ENCODE results near the gene SLC15A4. TPM values are rescaled to one million over a fixed set of nuclear protein-coding genes. Genes with fewer than 3 reads are reported as not detected.
A peak's percentile ranks its signal among the peaks of the same experiment; 100 is the strongest.

Gene SLC15A4
- total RNA-seq (10 to 100 TPM in 2 of 5 donors, 1 to 10 TPM in 2, under 1 TPM in 1; 0.89 to 37.8 (median 2.3) TPM), polyA plus RNA-seq (1 to 10 TPM; 3.7 to 9.3 (median 4.7) TPM)
- long read RNA-seq, donor 1, partial matches to known transcripts = 0 of 3 reads
- long read RNA-seq, donor 1, other reads (novel, unspliced or antisense) = 0 of 3 reads
- long read RNA-seq, donor 2, transcript SLC15A4-201 (8 exons, 2,779 nt) = major isoform, 5 of 8 reads
- long read RNA-seq, donor 2, partial matches to known transcripts = 0 of 8 reads
- long read RNA-seq, donor 2, other reads (novel, unspliced or antisense) = 0 of 8 reads
- long read RNA-seq, donor 3, partial matches to known transcripts = 0 of 2 reads
- long read RNA-seq, donor 3, other reads (novel, unspliced or antisense) = 0 of 2 reads
- long read RNA-seq, donor 4, partial matches to known transcripts = 0 of 2 reads
- long read RNA-seq, donor 4, other reads (novel, unspliced or antisense) = 0 of 2 reads
- long read RNA-seq, donor 5, transcript SLC15A4-201 (8 exons, 2,779 nt) = major isoform, 5 of 6 reads
- long read RNA-seq, donor 5, partial matches to known transcripts = 0 of 6 reads
- long read RNA-seq, donor 5, other reads (novel, unspliced or antisense) = 0 of 6 reads
- long read RNA-seq, donor 6, transcript SLC15A4-201 (8 exons, 2,779 nt) = major isoform, 7 of 9 reads
- long read RNA-seq, donor 6, partial matches to known transcripts = 0 of 9 reads
- long read RNA-seq, donor 6, other reads (novel, unspliced or antisense) = 0 of 9 reads
- long read RNA-seq, donor 7, partial matches to known transcripts = 0 of 6 reads
- long read RNA-seq, donor 7, other reads (novel, unspliced or antisense) = 0 of 6 reads
- long read RNA-seq, donor 8, partial matches to known transcripts = 0 of 4 reads
- long read RNA-seq, donor 8, other reads (novel, unspliced or antisense) = 0 of 4 reads
- long read RNA-seq, donor 9 = 0 reads
- long read RNA-seq, donor 10, partial matches to known transcripts = 0 of 2 reads
- long read RNA-seq, donor 10, other reads (novel, unspliced or antisense) = 0 of 2 reads

DNA sequence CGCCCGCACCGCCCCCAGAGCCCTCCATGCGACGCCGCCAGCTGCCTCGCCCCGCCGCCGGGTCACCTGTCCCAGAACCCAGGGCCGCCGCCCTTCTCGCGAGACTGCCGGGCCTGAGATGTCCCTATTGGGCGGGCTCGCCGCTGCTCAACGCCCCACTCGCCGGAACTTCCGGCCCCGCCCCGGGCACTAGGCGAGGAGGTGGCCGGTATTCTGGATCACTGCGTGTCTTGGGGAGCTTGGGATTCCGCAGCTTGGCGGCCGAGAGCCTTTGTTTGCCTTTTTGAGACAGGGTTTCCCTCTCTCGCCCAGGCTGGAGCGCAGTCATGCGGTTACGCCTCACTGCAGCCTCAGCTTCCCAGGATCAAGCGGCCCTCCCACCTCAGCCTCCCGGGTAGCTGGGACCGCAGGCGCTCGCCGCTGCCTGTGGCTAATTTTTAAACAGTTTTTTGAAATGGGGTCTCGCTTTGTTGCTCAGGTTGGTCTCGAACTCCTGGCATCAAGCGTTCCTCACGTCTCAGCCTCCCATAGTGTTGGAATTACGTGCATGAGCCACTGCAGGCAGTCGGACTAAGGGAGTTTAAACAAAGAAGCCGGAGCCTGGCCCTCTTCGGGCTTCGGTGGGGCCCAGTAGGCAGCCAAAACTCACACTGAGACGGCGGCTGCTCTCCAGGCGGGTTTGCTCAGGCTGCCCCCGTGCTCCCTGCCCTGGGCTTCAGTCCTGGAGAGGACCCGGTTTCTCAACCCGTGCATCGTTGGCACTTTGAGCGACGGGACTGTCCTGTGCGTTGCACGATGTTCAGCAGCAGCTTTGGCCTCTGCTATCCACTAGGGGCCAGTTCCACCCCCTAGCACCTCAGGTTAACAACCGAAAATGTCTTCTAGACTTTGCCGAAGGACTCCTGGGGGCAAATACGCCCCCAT, at the start of gene SLC15A4:
Gene SLC15A4 (minus strand): TSS at position 43 of the 924 bp plus-strand sequence. CDS start 15 bp downstream, at position 28.
- peaks cover 0 to 9% (median 6%) of the 10 kb centered on the region in 4 donors for H3K9me3 ChIP-seq
- peaks cover 0 to 10% (median 3%) of the 10 kb centered on the region in 4 donors for H3K36me3 ChIP-seq
- peak; percentile 69 to 98 (median 92) for TF ChIP-seq POLR2AphosphoS5 (IDR thresholded peaks at IDR 0.05)
- TF ChIP-seq POLR2A (IDR thresholded peaks at IDR 0.05) = peak in 1 of 4 donors; percentile 59
- TF ChIP-seq, protein P1, sequence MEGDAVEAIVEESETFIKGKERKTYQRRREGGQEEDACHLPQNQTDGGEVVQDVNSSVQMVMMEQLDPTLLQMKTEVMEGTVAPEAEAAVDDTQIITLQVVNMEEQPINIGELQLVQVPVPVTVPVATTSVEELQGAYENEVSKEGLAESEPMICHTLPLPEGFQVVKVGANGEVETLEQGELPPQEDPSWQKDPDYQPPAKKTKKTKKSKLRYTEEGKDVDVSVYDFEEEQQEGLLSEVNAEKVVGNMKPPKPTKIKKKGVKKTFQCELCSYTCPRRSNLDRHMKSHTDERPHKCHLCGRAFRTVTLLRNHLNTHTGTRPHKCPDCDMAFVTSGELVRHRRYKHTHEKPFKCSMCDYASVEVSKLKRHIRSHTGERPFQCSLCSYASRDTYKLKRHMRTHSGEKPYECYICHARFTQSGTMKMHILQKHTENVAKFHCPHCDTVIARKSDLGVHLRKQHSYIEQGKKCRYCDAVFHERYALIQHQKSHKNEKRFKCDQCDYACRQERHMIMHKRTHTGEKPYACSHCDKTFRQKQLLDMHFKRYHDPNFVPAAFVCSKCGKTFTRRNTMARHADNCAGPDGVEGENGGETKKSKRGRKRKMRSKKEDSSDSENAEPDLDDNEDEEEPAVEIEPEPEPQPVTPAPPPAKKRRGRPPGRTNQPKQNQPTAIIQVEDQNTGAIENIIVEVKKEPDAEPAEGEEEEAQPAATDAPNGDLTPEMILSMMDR (IDR thresholded peaks at IDR 0.05) = no peak
- TF ChIP-seq EP300 (IDR thresholded peaks at IDR 0.05) = no peak
- H3K27me3 ChIP-seq = no peaks in the 10 kb centered on the region
- WGBS, 5 donors = 4 to 7% (median 5%) methylated on average over 52 to 63 of the region's 63 CpGs
- peak within 1 kb of the TSS; percentile 87 to 99 (median 92) for H3K4me3 ChIP-seq
- H3K27ac ChIP-seq = peak within 1 kb of the TSS; percentile 78 to 96 (median 88)
- peaks cover 23 to 51% (median 40%) of the 10 kb centered on the region in 4 donors for H3K4me1 ChIP-seq
- peak; percentile 97 to 98 for DNase-seq
- intact Hi-C loops (cut with DNase I; ENCODE audit: low total_unique reads) = no loop called here

DNA sequence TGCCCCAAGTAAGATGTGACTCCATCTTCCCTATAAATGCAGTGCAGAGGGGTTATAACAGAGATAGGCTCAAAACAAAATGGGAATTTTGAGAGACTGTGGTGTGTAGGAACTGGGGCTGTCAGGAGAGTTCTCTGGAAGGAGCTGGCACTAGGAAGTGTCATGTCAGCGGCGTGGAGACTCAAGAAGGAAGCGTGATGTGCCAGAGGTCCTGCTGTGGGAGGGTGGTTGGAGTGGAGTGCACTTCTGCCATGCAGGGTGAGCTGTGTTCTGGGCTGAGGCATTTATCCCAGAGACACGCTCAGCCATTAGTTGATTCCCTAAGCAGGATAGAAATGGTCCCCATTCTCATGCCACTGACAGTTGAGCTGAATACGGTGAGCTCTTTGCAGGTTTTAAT, 48.5 kb upstream of the SLC15A4 start:
- intact Hi-C loops (cut with DNase I; ENCODE audit: low total_unique reads) = no loop called here
- no peak for TF ChIP-seq POLR2A (IDR thresholded peaks at IDR 0.05)
- no peak for TF ChIP-seq EP300 (IDR thresholded peaks at IDR 0.05)
- TF ChIP-seq POLR2AphosphoS5 (IDR thresholded peaks at IDR 0.05) = no peak
- TF ChIP-seq, protein P1 (IDR thresholded peaks at IDR 0.05) = no peak
- Histone ChIP-seq H3K36me3 (no peaks in the 10 kb centered on the region), H3K27me3 (no peaks in the 10 kb centered on the region), H3K4me1 (no peaks in the 10 kb centered on the region), H3K4me3 (no peak overlapping the region), H3K27ac (no peak overlapping the region), H3K9me3 (peaks cover 0 to 24% (median 20%) of the 10 kb centered on the region in 4 donors)
- DNase-seq = no peak
- WGBS, 5 donors = 76 to 90% (median 86%) methylated on average over 5 of the region's 5 CpGs

DNA sequence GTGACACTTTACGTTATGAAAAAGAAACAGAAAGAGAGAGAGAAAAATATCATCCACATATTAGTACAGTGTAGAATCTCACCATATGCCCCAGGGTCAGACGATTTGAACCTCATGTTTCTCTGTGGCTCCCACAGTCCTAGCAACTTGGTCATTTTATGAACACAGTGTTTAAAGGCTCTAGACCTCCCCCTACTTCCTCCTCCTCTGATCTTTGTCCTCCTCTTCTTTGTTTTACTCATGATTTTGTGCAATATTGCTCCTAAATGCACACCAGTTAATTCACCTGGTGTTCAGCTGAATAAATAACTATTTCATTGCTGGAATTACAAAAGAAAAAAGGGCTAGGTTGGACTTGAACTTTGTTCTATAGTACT, 47.7 kb upstream of the SLC15A4 start:
- Histone ChIP-seq H3K27ac (no peak overlapping the region), H3K4me3 (no peak overlapping the region), H3K9me3 (peaks cover 0 to 16% (median 14%) of the 10 kb centered on the region in 4 donors), H3K4me1 (no peaks in the 10 kb centered on the region), H3K36me3 (no peaks in the 10 kb centered on the region), H3K27me3 (no peaks in the 10 kb centered on the region)
- no peak for DNase-seq
- 33 to 78% (median 57%) methylated on average over 2 of the region's 2 CpGs for WGBS, 5 donors
- intact Hi-C loops (cut with DNase I; ENCODE audit: low total_unique reads) = no loop called here
- TF ChIP-seq, protein P1 (IDR thresholded peaks at IDR 0.05) = no peak
- no peak for TF ChIP-seq POLR2AphosphoS5 (IDR thresholded peaks at IDR 0.05)
- TF ChIP-seq POLR2A (IDR thresholded peaks at IDR 0.05) = no peak
- no peak for TF ChIP-seq EP300 (IDR thresholded peaks at IDR 0.05)

Data from stomach (tissue), 19 donors.